Measurements from ENCODE around the gene WFDC10A.
"Not testable (repeated sequence)": the region's sequence is repeated elsewhere in the genome, so short reads cannot be mapped to it uniquely, and the experiment has no call there.

DNA sequence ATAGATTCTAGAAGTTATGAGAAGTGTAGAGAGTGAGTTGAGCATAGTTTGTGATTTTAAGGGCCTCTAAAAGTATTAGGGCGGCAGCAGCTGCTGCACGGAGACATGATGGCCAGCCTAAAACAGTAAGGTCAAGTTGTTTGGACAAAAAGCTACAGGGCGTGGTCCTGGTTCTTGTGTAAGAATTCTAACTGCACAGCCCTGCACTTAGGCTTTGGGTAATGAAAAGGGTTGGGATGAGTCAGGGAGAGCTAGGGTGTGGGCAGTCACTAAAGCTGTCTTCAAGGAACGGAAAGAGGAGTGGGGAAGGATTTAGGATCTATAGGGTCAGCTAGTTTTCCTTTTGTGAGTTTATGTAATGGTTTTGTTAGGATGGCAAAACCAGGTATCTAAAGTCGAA lies 43.6 kb upstream of the WFDC10A start:
- TF ChIP-seq, protein P1, sequence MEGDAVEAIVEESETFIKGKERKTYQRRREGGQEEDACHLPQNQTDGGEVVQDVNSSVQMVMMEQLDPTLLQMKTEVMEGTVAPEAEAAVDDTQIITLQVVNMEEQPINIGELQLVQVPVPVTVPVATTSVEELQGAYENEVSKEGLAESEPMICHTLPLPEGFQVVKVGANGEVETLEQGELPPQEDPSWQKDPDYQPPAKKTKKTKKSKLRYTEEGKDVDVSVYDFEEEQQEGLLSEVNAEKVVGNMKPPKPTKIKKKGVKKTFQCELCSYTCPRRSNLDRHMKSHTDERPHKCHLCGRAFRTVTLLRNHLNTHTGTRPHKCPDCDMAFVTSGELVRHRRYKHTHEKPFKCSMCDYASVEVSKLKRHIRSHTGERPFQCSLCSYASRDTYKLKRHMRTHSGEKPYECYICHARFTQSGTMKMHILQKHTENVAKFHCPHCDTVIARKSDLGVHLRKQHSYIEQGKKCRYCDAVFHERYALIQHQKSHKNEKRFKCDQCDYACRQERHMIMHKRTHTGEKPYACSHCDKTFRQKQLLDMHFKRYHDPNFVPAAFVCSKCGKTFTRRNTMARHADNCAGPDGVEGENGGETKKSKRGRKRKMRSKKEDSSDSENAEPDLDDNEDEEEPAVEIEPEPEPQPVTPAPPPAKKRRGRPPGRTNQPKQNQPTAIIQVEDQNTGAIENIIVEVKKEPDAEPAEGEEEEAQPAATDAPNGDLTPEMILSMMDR (IDR thresholded peaks at IDR 0.05): not testable (repeated sequence)
- not testable (repeated sequence) for TF ChIP-seq POLR2A, EP300 (IDR thresholded peaks at IDR 0.05)
